HG03280 (cell line): ENCODE data around the gene FHIT.
"Not testable (repeated sequence)": the region's sequence is repeated elsewhere in the genome, so short reads cannot be mapped to it uniquely, and the experiment has no call there.

Experiments
- ATAC-seq: cut with Tn5 transposase; IDR thresholded peaks from one replicate; pipeline ENCODE4 v1.9.1; 2021; ENCODE audit warnings: mild to moderate bottlenecking, moderate library complexity; ENCODE audit not compliant: unreplicated experiment

FHIT gene

DNA sequence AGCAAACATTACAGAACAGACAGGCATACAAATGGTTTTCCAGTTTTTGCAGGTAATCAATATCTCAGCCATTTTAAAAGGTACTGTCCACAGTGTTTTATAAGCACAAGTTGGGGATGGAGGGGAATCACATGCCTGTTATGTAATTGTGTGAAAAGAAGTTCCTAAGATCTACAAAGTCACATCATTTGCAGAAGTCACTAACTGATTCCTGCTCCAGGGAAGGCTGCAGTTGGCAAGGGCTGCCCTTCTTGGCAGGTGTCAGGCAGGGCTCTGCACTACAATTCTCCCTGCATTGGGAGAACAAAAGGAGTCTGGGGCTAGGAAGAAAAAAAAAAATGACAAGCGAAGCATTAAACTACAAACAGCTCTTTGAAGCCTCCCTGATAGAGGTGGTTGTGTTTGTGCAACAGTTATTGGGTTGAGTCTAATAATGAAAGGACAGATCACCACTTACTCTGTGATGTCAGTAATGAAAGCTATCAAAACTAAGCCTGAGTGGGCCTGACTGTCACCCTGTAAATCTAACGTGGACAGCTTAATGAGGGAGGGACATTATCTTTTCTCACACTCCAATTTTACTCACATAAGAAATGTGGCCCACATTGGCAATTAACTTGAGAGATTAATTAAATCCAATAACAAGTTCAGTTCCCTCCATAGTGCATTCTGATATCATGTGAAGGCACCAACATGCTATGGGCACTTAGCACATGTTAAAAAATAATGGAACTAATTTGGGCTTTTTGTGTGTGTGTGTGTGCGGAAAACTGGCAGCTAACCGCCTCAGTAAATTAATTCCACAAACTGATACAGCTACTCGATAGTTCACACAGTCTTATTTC, 242.9 kb downstream of the FHIT start:
- ATAC-seq = no peak

GRCh38 chr3:61005591-61005990, 245.7 kb downstream of the FHIT start:
- ATAC-seq = no peak

GRCh38 chr3:60998858-60999257, 252.4 kb downstream of the FHIT start:
- ATAC-seq = no peak

- no peak for ATAC-seq
Observed at GRCh38 chr3:60992395-60992794, 258.9 kb downstream of the FHIT start.

DNA sequence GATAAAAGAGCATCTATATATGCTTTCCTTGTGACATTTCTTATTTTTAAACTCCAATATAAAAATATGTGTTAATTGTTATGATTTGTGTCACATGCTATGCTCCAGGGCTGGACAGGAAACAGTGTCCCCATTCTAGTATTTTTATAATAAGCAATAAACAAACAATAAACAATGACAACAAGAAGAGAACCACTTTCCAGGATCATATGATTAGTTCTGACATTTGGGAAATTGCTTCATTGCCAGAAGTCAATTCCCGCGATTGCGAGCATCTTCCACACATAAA, 260.9 kb downstream of the FHIT start:
- ATAC-seq = no peak

- ATAC-seq = no peak
Observed at GRCh38 chr3:60989626-60990441, 261.4 kb downstream of the FHIT start.

- not testable (repeated sequence) for ATAC-seq
Observed at GRCh38 chr3:60987191-60987590, 264.1 kb downstream of the FHIT start.

DNA sequence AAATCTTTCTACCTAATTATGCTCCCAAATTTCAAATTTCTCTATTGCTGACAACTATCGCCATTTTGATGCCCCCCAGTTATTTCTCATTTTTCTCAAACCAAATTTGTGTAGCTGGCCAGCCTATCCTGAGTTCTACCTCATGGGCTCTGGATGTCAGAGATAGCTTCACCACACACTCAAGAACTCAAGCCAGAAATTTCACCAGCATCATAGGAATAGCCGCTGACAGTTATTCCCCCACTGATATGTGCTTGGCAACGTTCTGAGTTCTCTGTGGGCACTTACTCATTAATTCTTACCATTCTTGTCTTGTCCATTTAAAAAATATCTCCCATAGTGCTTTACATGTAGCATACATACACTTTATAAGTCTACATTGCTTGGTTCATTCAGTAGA, 264.7 kb downstream of the FHIT start:
- no peak for ATAC-seq

DNA sequence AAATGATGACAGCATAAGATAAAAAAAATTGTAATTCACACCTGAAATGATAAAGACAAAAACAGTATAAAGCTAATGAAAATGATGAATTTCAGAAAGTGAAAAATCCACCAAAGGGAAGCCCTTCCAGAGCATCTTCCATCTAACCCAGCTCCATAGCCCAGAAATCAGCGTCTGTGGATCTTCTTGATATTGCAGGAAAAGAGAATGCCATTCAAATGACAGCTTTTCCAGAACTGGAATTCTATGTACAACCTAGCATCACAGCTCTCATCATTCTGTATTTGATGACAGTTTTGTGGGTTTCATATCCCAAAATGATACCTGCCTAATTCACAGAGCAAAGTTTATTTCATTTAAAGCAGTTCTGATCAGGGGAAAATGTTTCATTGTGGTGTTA, 267.3 kb downstream of the FHIT start:
- ATAC-seq = no peak

GRCh38 chr3:60980342-60980692, 270.9 kb downstream of the FHIT start:
- ATAC-seq = no peak

DNA sequence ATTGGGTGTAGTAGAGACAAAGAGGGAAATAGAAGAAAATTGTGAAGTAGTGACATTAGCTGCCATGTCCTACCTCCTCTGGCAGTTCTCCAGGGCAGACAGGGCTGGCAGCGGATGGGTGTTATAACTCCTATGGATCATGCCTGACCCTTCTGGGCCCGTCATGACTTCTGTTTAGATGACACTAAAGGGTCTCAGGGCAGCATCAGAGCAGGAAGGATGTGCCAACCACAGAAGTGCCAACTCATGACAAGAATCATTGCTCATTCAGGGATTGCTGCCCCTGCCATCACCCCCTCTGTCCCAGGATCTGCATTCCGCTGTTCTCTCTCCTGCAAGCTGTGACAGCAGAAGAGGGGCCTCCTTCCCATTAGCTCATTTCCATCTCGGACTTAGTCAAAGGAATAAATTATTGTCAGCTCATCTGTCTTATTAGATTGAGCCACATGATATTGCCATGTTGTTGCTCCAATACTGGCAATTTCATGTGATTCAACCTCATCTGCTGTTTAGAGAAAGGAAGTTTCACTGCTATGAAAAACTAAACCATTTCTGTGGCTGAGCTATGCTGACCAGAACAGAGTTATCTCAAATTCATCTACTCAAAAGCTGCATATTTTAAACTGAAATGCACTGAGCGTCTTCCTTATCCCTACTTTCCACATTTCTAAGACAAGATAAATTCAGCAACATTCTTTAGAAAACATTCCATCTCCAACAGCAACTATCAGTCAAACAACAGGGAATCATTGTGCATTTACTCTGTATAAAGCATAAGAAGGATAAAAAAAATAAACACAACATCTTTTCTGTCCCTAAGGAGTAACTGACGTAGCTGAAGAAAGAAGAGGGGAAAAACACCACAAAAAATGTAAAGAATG, 271.6 kb downstream of the FHIT start:
- no peak for ATAC-seq

GRCh38 chr3:60973321-60973720, 277.9 kb downstream of the FHIT start:
- ATAC-seq = no peak

- no peak for ATAC-seq
Observed at GRCh38 chr3:60972599-60972998, 278.7 kb downstream of the FHIT start.

GRCh38 chr3:60970850-60971249, 280.4 kb downstream of the FHIT start:
- ATAC-seq = no peak

DNA sequence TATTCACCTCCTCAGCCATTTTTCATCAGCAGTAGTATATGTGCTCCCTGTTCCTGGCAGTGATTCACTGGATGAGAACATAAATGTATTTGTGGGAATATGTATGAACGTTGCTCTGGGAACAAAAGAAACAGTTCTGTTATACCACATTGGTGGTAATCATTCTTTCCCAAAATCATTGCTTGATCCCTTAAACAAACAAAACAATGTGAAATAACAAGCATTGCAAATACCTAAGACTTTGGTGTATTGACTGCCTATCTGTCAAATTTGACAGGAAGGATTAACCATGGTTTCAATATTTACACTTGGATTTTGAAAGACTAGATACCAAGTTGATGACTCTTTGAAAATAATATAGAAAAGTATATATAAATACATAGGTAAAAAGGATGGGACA, 284.1 kb downstream of the FHIT start:
- no peak for ATAC-seq

DNA sequence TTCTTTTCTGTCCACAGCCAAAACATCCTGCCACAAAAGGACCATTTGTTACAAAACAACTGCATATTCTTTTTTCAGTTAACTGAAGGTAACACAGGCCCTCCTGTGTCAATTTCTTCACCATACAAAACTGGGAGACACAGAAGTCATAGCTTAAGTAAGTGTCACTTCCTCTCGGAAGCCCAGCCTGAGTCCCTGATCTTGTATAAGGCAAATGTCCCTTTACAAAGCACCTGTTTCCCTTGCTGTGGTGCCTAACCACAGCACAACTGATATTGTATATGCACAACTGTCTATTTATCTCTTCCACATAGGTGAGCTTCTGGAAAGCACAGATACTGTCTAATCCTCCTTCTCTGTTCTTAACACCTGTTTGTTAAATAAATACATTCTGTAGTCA, 293.7 kb downstream of the FHIT start:
- ATAC-seq = no peak

- ATAC-seq = no peak
Observed at GRCh38 chr3:60956729-60957128, 294.5 kb downstream of the FHIT start.

DNA sequence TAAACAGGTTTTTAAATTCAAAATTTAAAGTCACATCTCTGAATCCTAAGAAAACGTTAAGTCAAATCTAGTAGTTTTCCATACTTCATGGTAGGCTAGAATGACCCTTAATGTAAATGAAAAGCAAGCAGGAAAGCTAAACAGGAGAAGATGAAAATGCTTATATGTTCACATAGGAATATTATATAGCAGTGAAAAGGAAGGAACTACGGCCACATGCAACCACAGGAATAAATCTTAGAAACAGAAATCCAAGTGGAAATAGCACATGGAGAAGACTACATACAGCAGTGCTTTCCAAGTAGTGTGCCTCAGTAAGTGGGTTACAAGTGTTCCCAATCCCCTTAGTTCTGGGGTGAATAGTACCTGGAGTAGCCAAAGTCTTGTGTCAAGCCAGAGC, 296.2 kb downstream of the FHIT start:
- no peak for ATAC-seq

DNA sequence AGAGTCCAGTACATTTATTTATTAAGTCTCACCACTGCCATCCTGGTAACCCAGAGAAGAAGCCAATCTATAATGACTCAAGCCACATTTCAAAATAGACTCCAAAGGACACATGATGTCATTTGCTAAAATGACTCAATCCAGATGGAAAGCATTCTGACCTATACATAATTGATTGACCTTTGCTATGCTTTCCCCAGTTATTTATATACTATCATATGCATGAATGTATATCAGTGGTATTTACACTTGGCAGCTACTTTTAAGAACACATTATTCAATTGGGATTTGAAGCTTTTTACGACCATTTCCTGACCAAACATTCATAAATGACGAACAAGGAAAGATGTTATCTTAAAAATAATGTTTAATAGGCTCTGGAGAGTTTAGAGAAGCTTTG, 297.2 kb downstream of the FHIT start:
- ATAC-seq = no peak

GRCh38 chr3:60953351-60953750, 297.9 kb downstream of the FHIT start:
- ATAC-seq = no peak

- no peak for ATAC-seq
Observed at GRCh38 chr3:60952055-60952454, 299.2 kb downstream of the FHIT start.

GRCh38 chr3:60949146-60949545, 302.1 kb downstream of the FHIT start:
- ATAC-seq = no peak
